Measurements from ENCODE around the gene MYL10. TPM values are rescaled to one million over a fixed set of nuclear protein-coding genes. Genes with fewer than 3 reads are reported as not detected.

Gene MYL10
- total and polyA plus RNA-seq, 2 of the 8 experiments (the other 6 are each of a cell fraction or from before 2014, with no cell fraction given), result 0.18 TPM; not detected in 1

DNA sequence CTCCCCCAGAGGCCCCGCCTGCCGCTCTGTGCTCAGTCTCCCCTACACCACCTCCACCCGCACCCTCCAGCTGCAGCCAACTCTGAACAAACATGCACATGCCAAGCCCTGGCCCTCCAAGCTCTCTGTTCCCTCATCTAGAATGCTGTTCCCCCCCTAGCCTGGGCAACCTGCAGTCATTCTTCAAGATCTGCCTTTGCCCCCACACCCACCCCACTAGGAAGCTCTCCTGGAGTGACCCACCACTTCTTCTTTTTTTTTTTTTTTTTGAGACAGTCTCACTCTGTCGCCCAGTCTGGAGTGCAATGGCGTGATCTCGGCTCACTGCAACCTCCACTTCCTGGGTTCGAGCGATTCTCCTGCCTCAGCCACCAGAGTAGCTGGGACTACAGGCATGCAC lies 13.7 kb downstream of the MYL10 start:
- Histone ChIP-seq H2AFZ (ENCODE audit: low read length) (no peak overlapping the region), H3K23me2 (ENCODE audit: low read depth, low read length) (no peaks in the 10 kb centered on the region), H3K9me3 (ENCODE audit: insufficient read depth in 2 of 2, low read depth in 1 of 2, low read length in 1 of 2) (no peaks in the 10 kb centered on the region), H3K79me2 (ENCODE audit: control insufficient read depth in 1 of 2, insufficient read depth in 2 of 2, low read length in 2 of 2) (no peaks in the 10 kb centered on the region), H2BK20ac (ENCODE audit: low read length) (no peak overlapping the region), H2BK5ac (ENCODE audit: low read depth, low read length) (peak overlapping the region; percentile 35; the same call in 1 of the 2 replicates), H3K14ac (ENCODE audit: insufficient read length) (no peak overlapping the region), H3K4me3 (ENCODE audit: extremely low read depth in 1 of 4, insufficient read depth in 2 of 4, low read depth in 3 of 4, low read length in 4 of 4) (no peak overlapping the region), H3K4ac (replicated peaks; ENCODE audit: insufficient read length, low read depth, low read length) (no peak overlapping the region), H2AK5ac (ENCODE audit: low read depth, low read length) (peak overlapping the region; percentile 53; the same call in 1 of the 2 replicates), H3K56ac (replicated peaks; ENCODE audit: insufficient read length, low read depth, low read length) (no peak overlapping the region), H4K91ac (replicated peaks; ENCODE audit: insufficient read length, low read length) (peak overlapping the region; percentile 52), H3K9ac (replicated peaks in 1 of 4; ENCODE audit: extremely low read depth in 1 of 4, low read depth in 3 of 4, low read length in 3 of 4) (no peak overlapping the region), H3K36me3 (ENCODE audit: control insufficient read depth in 2 of 4, insufficient read depth in 4 of 4, low read length in 3 of 4) (no peaks in the 10 kb centered on the region), H3K4me2 (ENCODE audit: insufficient read depth in 1 of 2, low read depth in 2 of 2, low read length in 2 of 2) (no peak overlapping the region), H3K23ac (ENCODE audit: insufficient read length) (no peak overlapping the region), H2BK12ac (ENCODE audit: low read depth, low read length) (peak overlapping the region; percentile 72; the same call in 1 of the 2 replicates), H3K79me1 (ENCODE audit: low read depth, low read length) (no peaks in the 10 kb centered on the region), H2BK120ac (replicated peaks; ENCODE audit: low read depth, low read length) (no peak overlapping the region), H3K18ac (ENCODE audit: extremely low read depth, low read length) (peak overlapping the region; percentile 83; the same call in 1 of the 2 replicates), H3K27ac (ENCODE audit: low read depth, low read length) (no peak overlapping the region), H2BK15ac (ENCODE audit: low read length) (peak overlapping the region; percentile 95; the same call in 1 of the 2 replicates), H4K8ac (ENCODE audit: extremely low read depth, insufficient read depth, low read length) (no peak overlapping the region), H3K27me3 (replicated peaks in 1 of 4; ENCODE audit: control insufficient read depth in 3 of 4, extremely low read depth in 1 of 4, insufficient read depth in 3 of 4, low read length in 3 of 4) (no peaks in the 10 kb centered on the region), H4K5ac (ENCODE audit: insufficient read length, low read depth, low read length) (no peak overlapping the region), H4K20me1 (replicated peaks in 1 of 2; ENCODE audit: control insufficient read depth in 1 of 2, insufficient read depth in 2 of 2, low read length in 2 of 2) (no peaks in the 10 kb centered on the region), H3K4me1 (replicated peaks in 1 of 4; ENCODE audit: control insufficient read depth in 3 of 4, insufficient read depth in 4 of 4, low read length in 3 of 4) (peaks cover 4 to 21% (median 14%) of the 10 kb centered on the region in 4 experiments; a peak in 6 of 7 replicates)
- CTCF ChIA-PET (ENCODE audit: partially characterized antibody), result interaction anchor here (0.8 to 6.3 kb wide), 3 partner anchors 9 to 53 kb away, joined by 3 to 50 read pairs (median 6); no protein-coding TSS in a partner anchor
- POLR2A ChIA-PET (ENCODE audit: partially characterized antibody), result no interaction called here
- no peak for DNase-seq (ENCODE audit: low read depth in 1 of 2, low spot score in 2 of 2)
- WGBS, 2 experiments (ENCODE audit: extremely low coverage in 1 of 2, insufficient coverage in 1 of 2, insufficient read length in 1 of 2, insufficient replicate concordance in 2 of 2, low coverage in 1 of 2, low lambda C conversion rate in 2 of 2, missing lambda C conversion rate in 1 of 2), result 94% methylated on average over 8 of the region's 8 CpGs; no CpG with 5 or more reads in 1 of the 2 experiments
- TF ChIP-seq GTF2F1 (IDR thresholded peaks at IDR 0.05; ENCODE audit: borderline replicate concordance, low read depth, low read length) (no peak), SUZ12 (IDR thresholded peaks at IDR 0.05; ENCODE audit: low read length) (no peak), RNF2 (IDR thresholded peaks at IDR 0.05; ENCODE audit: borderline replicate concordance, low read depth, low read length, missing control alignments, poor library complexity, severe bottlenecking) (no peak), SIX5 (IDR thresholded peaks at IDR 0.05; ENCODE audit: low read depth, low read length) (no peak), TBP (IDR thresholded peaks at IDR 0.05; ENCODE audit: low read depth, low read length) (no peak), TEAD4 (IDR thresholded peaks at IDR 0.05; ENCODE audit: low read depth, low read length) (no peak), TCF12 (IDR thresholded peaks at IDR 0.05; ENCODE audit: low read depth, low read length) (no peak), TAF1 (IDR thresholded peaks at IDR 0.05; ENCODE audit: low read depth, low read length) (no peak), CHD1 (IDR thresholded peaks at IDR 0.05; ENCODE audit: low read depth, low read length) (no peak), JUND (IDR thresholded peaks at IDR 0.05; ENCODE audit: low read length) (no peak), SP2 (IDR thresholded peaks at IDR 0.05; ENCODE audit: low read length) (no peak)
- TF ChIP-seq, protein P1, sequence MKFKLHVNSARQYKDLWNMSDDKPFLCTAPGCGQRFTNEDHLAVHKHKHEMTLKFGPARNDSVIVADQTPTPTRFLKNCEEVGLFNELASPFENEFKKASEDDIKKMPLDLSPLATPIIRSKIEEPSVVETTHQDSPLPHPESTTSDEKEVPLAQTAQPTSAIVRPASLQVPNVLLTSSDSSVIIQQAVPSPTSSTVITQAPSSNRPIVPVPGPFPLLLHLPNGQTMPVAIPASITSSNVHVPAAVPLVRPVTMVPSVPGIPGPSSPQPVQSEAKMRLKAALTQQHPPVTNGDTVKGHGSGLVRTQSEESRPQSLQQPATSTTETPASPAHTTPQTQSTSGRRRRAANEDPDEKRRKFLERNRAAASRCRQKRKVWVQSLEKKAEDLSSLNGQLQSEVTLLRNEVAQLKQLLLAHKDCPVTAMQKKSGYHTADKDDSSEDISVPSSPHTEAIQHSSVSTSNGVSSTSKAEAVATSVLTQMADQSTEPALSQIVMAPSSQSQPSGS (IDR thresholded peaks at IDR 0.05; ENCODE audit: low read length), result no peak
- no peak for FAIRE-seq
